ENCODE measurements around the gene LRP1B.

Gene LRP1B

DNA sequence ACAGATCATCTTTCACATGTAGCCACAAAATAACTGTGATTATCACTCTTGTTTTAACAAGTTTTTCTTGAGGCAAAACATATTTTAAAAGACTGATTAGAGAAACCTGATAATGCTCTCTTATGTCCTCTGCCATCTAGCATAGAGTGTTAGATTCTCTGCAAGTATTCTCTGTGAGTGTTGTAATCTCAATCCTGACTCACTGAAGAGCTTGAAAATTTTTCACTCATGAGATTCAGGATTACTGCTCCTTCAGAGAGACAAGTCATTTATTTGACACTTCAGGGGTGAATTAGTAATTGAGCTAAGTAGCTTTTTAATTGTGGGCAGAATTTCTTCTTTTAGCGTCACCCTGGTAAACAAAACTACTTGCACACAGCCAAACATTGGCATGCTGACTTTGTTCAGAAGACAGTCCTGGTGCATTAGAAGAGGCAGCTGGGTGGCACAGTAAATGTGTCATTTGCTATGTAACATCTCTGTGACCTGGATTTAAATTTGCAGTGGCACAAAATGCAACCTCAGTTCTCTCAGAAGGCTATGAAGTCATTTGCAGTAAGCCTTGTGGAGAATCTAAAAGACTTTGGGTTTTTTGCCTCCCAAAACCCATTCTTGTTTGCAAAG lies 172.9 kb downstream of the LRP1B start:
- Histone ChIP-seq H3K9me3 (ENCODE audit: control insufficient read depth in 2 of 2, low read length in 2 of 2) (no peaks in the 10 kb centered on the region), H3K27me3 (ENCODE audit: control insufficient read depth in 1 of 2, insufficient read depth in 2 of 2, low read length in 2 of 2) (no peaks in the 10 kb centered on the region), H3K36me3 (ENCODE audit: control insufficient read depth in 2 of 2, insufficient read depth in 2 of 2, low read length in 2 of 2) (no peaks in the 10 kb centered on the region), H3K9ac (ENCODE audit: low read length in 2 of 2) (no peak overlapping the region), H3K4me1 (ENCODE audit: control insufficient read depth, insufficient read depth, low read length) (no peaks in the 10 kb centered on the region), H3K27ac (ENCODE audit: low read length) (no peak overlapping the region), H3K4me3 (ENCODE audit: low read length in 2 of 2) (no peak overlapping the region)

DNA sequence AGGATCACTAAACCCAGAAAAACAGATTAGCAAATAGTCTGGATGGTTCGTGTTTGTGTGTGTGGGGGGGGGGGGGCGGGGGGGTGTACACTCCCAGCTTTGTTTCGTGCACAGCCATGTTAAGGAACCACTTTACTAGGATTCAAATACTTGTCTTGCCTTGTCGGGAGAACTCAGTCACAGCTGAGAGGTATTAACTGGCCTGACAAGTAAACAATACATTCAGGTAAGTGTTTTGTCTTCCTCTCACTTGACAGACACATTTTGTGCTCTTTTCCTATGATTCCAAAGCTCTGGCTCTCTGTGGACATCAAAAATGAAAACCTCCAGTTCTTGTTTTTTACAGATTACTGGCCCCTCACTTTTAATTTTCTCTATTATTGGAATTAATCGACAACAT lies 173.5 kb downstream of the LRP1B start:
- no peaks in the 10 kb centered on the region for H3K9me3 ChIP-seq (ENCODE audit: control insufficient read depth in 2 of 2, low read length in 2 of 2)

DNA sequence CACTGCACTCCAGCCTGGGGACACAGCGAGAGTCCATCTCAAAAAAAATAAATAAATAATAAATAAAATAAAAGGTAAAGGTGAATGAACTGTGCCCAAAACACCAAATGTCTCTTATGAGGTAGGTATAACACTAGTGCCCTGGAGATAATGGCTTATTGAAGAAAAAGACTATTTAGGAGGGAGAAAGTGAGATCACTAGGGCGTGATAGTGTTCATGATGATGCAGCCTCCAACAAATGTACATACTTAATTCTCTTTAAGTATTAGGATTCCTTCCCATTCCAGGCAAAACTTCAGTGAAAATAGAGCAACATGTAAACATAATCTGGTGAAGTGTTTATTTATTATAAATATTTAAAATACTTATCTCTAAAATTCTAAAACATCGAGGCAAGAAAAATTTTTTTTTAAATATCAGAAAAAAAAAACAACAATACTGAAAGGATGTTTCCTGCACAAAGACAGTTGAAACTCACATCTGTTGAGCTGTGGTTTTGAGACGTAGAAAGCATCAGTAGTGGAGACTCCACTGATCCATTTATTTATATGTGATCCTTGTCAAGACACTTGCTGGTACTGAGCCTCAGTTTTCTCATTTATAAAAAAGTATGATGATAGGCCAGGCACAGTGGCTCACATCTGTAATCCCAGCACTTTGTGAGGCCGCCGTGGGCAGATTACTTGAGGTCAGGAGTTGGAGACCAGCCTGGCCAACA lies 183.3 kb downstream of the LRP1B start:
- H3K9me3 ChIP-seq (ENCODE audit: control insufficient read depth in 2 of 2, low read length in 2 of 2) = no peaks in the 10 kb centered on the region
- no peak overlapping the region for H3K9ac ChIP-seq (ENCODE audit: low read length in 2 of 2)
- H3K4me3 ChIP-seq (ENCODE audit: low read length in 2 of 2) = no peak overlapping the region
- H3K27ac ChIP-seq (ENCODE audit: low read length) = no peak overlapping the region
- H3K4me1 ChIP-seq (ENCODE audit: control insufficient read depth, insufficient read depth, low read length) = no peaks in the 10 kb centered on the region
- H3K36me3 ChIP-seq (ENCODE audit: control insufficient read depth in 2 of 2, insufficient read depth in 2 of 2, low read length in 2 of 2) = no peaks in the 10 kb centered on the region
- H3K27me3 ChIP-seq (ENCODE audit: control insufficient read depth in 1 of 2, insufficient read depth in 2 of 2, low read length in 2 of 2) = no peaks in the 10 kb centered on the region

More for the DNA sequence above, 173.5 kb downstream of the LRP1B start:
- Histone ChIP-seq H3K4me3 (ENCODE audit: low read length in 2 of 2) (no peak overlapping the region), H3K36me3 (ENCODE audit: control insufficient read depth in 2 of 2, insufficient read depth in 2 of 2, low read length in 2 of 2) (no peaks in the 10 kb centered on the region), H3K4me1 (ENCODE audit: control insufficient read depth, insufficient read depth, low read length) (no peaks in the 10 kb centered on the region), H3K27me3 (ENCODE audit: control insufficient read depth in 1 of 2, insufficient read depth in 2 of 2, low read length in 2 of 2) (no peaks in the 10 kb centered on the region), H3K9ac (ENCODE audit: low read length in 2 of 2) (no peak overlapping the region), H3K27ac (ENCODE audit: low read length) (no peak overlapping the region)

DNA sequence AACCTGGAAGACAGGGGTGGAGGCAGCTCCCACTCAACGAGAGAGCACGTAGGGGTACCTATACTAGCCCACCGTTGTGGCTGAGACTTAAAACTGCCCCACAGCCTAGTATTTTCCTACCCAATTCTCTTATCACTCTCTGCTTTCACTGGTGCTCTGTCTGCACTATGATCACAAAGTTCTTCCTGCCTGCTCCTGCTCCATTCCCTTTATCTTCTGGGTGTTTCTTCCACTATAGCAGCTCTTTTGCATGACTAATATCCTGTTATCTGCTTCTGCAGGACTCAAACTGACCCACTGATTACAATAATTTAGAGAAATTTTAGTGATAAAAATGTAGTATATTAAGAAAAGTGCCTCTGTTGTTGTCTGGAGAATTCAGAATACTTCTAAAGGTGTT lies 184.8 kb downstream of the LRP1B start:
- Histone ChIP-seq H3K27ac (ENCODE audit: low read length) (no peak overlapping the region), H3K4me3 (ENCODE audit: low read length in 2 of 2) (no peak overlapping the region), H3K36me3 (ENCODE audit: control insufficient read depth in 2 of 2, insufficient read depth in 2 of 2, low read length in 2 of 2) (no peaks in the 10 kb centered on the region), H3K27me3 (ENCODE audit: control insufficient read depth in 1 of 2, insufficient read depth in 2 of 2, low read length in 2 of 2) (no peaks in the 10 kb centered on the region), H3K4me1 (ENCODE audit: control insufficient read depth, insufficient read depth, low read length) (no peaks in the 10 kb centered on the region), H3K9me3 (ENCODE audit: control insufficient read depth in 2 of 2, low read length in 2 of 2) (no peaks in the 10 kb centered on the region), H3K9ac (ENCODE audit: low read length in 2 of 2) (no peak overlapping the region)

DNA sequence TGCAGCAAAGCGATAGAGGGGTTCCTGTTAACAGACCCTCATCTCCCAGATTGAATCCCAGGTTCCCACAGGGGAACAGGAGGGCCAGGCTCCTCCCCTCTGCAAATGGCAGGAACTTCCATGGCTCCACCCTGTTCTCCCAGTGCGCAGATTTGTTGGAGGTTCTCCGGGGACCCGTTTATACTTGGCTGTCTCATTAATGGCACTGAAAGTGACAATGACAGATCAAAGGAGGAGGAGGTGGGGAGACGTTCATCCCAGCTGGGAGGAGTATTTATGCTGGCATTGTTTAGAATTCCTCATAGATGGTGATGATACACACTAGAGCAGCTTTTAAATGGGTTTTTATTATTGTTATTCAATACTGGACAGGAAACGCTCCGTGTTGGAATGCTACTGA lies 186.9 kb downstream of the LRP1B start:
- Histone ChIP-seq H3K27ac (ENCODE audit: low read length) (no peak overlapping the region), H3K4me3 (ENCODE audit: low read length in 2 of 2) (no peak overlapping the region), H3K4me1 (ENCODE audit: control insufficient read depth, insufficient read depth, low read length) (no peaks in the 10 kb centered on the region), H3K9ac (ENCODE audit: low read length in 2 of 2) (no peak overlapping the region), H3K27me3 (ENCODE audit: control insufficient read depth in 1 of 2, insufficient read depth in 2 of 2, low read length in 2 of 2) (no peaks in the 10 kb centered on the region), H3K9me3 (ENCODE audit: control insufficient read depth in 2 of 2, low read length in 2 of 2) (no peaks in the 10 kb centered on the region), H3K36me3 (ENCODE audit: control insufficient read depth in 2 of 2, insufficient read depth in 2 of 2, low read length in 2 of 2) (no peaks in the 10 kb centered on the region)

DNA sequence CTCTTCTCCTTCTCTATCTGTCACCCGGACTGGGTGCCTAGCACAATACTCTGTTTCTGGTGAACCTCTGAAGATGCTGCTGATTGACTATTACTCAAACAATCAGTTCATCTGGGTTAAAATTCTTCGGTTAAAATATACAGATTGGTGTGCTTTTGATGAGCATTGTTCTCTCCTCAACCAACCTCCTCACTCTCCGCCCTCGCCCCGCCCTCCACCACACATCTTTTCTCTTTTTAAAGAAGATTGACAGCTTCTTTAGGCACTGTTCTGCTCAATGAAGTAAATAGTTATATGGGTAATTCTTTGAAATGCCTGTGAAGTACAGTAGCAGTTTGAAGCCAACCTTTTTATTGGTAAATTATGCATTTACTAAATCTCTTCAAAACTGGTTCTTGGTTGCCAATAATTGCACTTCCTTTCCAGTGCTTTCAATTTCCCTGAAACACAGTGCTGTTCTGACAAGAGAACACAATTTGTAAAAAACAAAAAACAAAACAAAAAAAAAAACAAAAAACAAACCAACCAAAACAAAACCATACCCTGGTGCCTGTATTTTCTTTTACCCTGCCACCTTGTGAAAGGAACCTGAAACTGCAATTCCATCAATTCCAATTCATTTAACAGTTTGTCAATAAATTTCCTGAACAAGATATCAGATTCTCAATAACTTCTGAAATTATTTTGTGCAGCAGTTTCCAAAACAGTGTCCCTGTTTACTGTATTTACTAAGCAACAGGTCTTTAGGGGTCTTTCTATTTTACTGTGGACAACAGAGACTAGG lies 188.6 kb downstream of the LRP1B start:
- H3K27me3 ChIP-seq (ENCODE audit: control insufficient read depth in 1 of 2, insufficient read depth in 2 of 2, low read length in 2 of 2) = no peaks in the 10 kb centered on the region
- H3K9me3 ChIP-seq (ENCODE audit: control insufficient read depth in 2 of 2, low read length in 2 of 2) = no peaks in the 10 kb centered on the region
- H3K4me1 ChIP-seq (ENCODE audit: control insufficient read depth, insufficient read depth, low read length) = no peaks in the 10 kb centered on the region
- H3K4me3 ChIP-seq (ENCODE audit: low read length in 2 of 2) = no peak overlapping the region
- H3K36me3 ChIP-seq (ENCODE audit: control insufficient read depth in 2 of 2, insufficient read depth in 2 of 2, low read length in 2 of 2) = no peaks in the 10 kb centered on the region
- H3K9ac ChIP-seq (ENCODE audit: low read length in 2 of 2) = no peak overlapping the region
- H3K27ac ChIP-seq (ENCODE audit: low read length) = no peak overlapping the region

DNA sequence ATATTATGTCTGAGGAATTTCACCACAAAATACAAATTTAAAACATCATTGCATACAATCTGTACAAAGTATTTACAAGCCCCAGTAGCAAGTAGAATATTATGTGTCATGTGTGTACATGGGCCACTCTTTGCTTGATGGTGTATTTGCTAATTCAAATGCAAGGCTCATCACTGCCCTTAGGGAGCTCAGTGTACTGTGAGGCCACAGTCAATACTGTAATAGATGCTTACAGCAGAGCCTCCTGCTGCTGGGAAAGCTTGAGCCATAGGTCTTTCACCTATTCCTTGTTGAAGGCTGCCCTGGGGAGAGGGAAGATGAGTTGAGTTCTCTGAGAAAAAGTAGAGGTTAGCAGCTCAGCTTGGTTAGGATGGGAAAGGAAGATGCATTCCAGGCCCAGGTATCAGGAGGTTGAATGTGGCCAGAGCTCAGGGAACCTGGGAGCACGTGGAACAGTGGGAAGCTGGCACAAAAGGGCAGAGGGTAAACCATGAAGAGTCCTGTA lies 189.6 kb downstream of the LRP1B start:
- Histone ChIP-seq H3K27ac (ENCODE audit: low read length) (no peak overlapping the region), H3K9me3 (ENCODE audit: control insufficient read depth in 2 of 2, low read length in 2 of 2) (no peaks in the 10 kb centered on the region), H3K36me3 (ENCODE audit: control insufficient read depth in 2 of 2, insufficient read depth in 2 of 2, low read length in 2 of 2) (no peaks in the 10 kb centered on the region), H3K4me1 (ENCODE audit: control insufficient read depth, insufficient read depth, low read length) (no peaks in the 10 kb centered on the region), H3K27me3 (ENCODE audit: control insufficient read depth in 1 of 2, insufficient read depth in 2 of 2, low read length in 2 of 2) (no peaks in the 10 kb centered on the region), H3K9ac (ENCODE audit: low read length in 2 of 2) (no peak overlapping the region), H3K4me3 (ENCODE audit: low read length in 2 of 2) (no peak overlapping the region)

DNA sequence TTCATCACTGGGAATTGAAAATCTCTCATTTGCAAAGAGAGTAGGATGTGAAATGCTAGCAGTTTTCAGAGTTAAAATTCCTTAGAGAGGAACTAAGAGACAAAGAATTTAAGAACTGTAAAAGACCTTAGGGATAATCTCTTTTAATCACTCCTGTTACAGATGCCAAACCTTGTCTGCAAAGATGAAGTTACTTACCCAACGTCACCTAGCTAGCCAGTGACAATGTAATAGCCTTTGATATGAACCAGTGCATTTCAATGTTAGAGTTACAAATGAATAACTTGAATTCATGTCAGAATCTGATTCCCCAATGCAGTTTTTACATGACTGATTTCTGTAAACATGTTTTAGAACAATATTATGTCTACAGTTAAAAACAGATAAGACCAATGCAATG lies 190.1 kb downstream of the LRP1B start:
- Histone ChIP-seq H3K27ac (ENCODE audit: low read length) (no peak overlapping the region), H3K4me3 (ENCODE audit: low read length in 2 of 2) (no peak overlapping the region), H3K36me3 (ENCODE audit: control insufficient read depth in 2 of 2, insufficient read depth in 2 of 2, low read length in 2 of 2) (no peaks in the 10 kb centered on the region), H3K9me3 (ENCODE audit: control insufficient read depth in 2 of 2, low read length in 2 of 2) (no peaks in the 10 kb centered on the region), H3K9ac (ENCODE audit: low read length in 2 of 2) (no peak overlapping the region), H3K4me1 (ENCODE audit: control insufficient read depth, insufficient read depth, low read length) (no peaks in the 10 kb centered on the region), H3K27me3 (ENCODE audit: control insufficient read depth in 1 of 2, insufficient read depth in 2 of 2, low read length in 2 of 2) (no peaks in the 10 kb centered on the region)

DNA sequence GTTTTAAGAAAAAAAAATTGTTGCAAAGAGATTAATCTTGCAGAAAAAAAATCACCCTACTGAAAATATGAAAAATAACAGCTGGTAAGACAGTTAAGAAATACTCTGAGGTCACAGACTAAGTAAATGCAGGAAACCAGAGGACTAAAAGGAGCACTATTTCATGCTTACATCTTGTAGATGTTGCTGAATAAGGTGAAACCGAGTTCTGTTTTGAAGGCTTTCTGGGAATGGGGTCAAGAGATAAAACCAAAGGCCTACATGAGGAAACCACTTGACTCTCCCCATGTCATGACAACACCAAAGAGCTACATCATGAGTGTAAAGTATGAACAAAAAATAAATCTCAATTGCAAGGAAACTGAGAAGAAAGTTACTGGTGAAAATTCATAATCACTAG lies 197.6 kb downstream of the LRP1B start:
- Histone ChIP-seq H3K36me3 (ENCODE audit: control insufficient read depth in 2 of 2, insufficient read depth in 2 of 2, low read length in 2 of 2) (no peaks in the 10 kb centered on the region), H3K4me3 (ENCODE audit: low read length in 2 of 2) (no peak overlapping the region), H3K4me1 (ENCODE audit: control insufficient read depth, insufficient read depth, low read length) (no peaks in the 10 kb centered on the region), H3K9me3 (ENCODE audit: control insufficient read depth in 2 of 2, low read length in 2 of 2) (no peaks in the 10 kb centered on the region), H3K27ac (ENCODE audit: low read length) (no peak overlapping the region), H3K9ac (ENCODE audit: low read length in 2 of 2) (no peak overlapping the region), H3K27me3 (ENCODE audit: control insufficient read depth in 1 of 2, insufficient read depth in 2 of 2, low read length in 2 of 2) (no peaks in the 10 kb centered on the region)

DNA sequence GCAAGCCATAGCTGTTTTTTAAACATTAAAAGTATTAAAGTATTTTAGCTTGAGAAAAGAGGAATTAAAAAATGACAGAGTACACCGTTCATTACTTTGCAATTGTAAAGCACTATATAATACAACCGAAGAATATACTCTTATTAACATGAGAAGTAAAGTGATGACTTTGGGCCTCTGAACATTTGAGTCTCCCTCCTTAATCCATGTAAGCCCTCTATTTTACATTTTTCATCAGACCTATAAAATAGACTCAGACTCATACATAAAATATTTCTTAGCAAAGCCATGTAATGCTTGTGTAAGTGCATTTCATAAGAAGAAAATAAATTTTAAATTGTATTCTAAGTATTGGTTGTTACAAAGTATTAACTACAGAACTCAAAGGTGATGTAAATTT lies 198.6 kb downstream of the LRP1B start:
- no peak overlapping the region for H3K4me3 ChIP-seq (ENCODE audit: low read length in 2 of 2)
- H3K9ac ChIP-seq (ENCODE audit: low read length in 2 of 2) = no peak overlapping the region
- no peaks in the 10 kb centered on the region for H3K4me1 ChIP-seq (ENCODE audit: control insufficient read depth, insufficient read depth, low read length)
- no peaks in the 10 kb centered on the region for H3K9me3 ChIP-seq (ENCODE audit: control insufficient read depth in 2 of 2, low read length in 2 of 2)
- H3K27ac ChIP-seq (ENCODE audit: low read length) = no peak overlapping the region
- no peaks in the 10 kb centered on the region for H3K36me3 ChIP-seq (ENCODE audit: control insufficient read depth in 2 of 2, insufficient read depth in 2 of 2, low read length in 2 of 2)
- no peaks in the 10 kb centered on the region for H3K27me3 ChIP-seq (ENCODE audit: control insufficient read depth in 1 of 2, insufficient read depth in 2 of 2, low read length in 2 of 2)

All from stomach smooth muscle (tissue), 2 donors.